HL-60 (cell line): ENCODE data around the gene PPP3CA.

Source experiments
- DNase-seq, 2 experiments: peaks; one replicate each; pipeline ENCODE4 v3.0.0-alpha.2; 2010 to 2020; ENCODE audit warnings: low read depth in 1 of 2, low spot score in 1 of 2
- H3K27ac ChIP-seq: fragments of 250-450 bp; sonication (Bioruptor Pico); replicated peaks from 2 replicates; pipeline ENCODE4 v1.5.1; 2020; ENCODE audit warnings: mild to moderate bottlenecking, moderate library complexity
- H3K27me3 ChIP-seq: fragments of 250-450 bp; sonication (Bioruptor Pico); 2 replicates; pipeline ENCODE4 v1.5.1; 2021; ENCODE audit warnings: mild to moderate bottlenecking, moderate library complexity; ENCODE audit not compliant: insufficient read depth, poor library complexity, severe bottlenecking
- H3K4me3 ChIP-seq: replicated peaks from 2 replicates; pipeline ENCODE4 v1.5.1; 2011; ENCODE audit warnings: mild to moderate bottlenecking, control low read depth, low read length; ENCODE audit not compliant: insufficient read depth
- CTCF ChIP-seq: IDR thresholded peaks from one replicate; pipeline ENCODE4 v1.5.1; 2011; ENCODE audit warnings: low read length, control low read depth, inconsistent platforms; ENCODE audit not compliant: insufficient read depth
- GABPA ChIP-seq: IDR thresholded peaks from 2 replicates; pipeline ENCODE4 v1.6.1; 2012; ENCODE audit warnings: low read depth
- POLR2AphosphoS5 ChIP-seq: IDR thresholded peaks from 2 replicates; pipeline ENCODE4 v1.6.1; 2012; ENCODE audit warnings: low read depth
- SPI1 ChIP-seq: IDR thresholded peaks from 2 replicates; pipeline ENCODE4 v1.6.1; 2012; ENCODE audit warnings: low read depth, mild to moderate bottlenecking, borderline replicate concordance
- TF ChIP-seq, protein P1 (sequence below): IDR thresholded peaks from 2 replicates; pipeline ENCODE4 v1.6.1; 2012; ENCODE audit warnings: low read depth; ENCODE audit not compliant: insufficient replicate concordance

The PPP3CA gene

DNA sequence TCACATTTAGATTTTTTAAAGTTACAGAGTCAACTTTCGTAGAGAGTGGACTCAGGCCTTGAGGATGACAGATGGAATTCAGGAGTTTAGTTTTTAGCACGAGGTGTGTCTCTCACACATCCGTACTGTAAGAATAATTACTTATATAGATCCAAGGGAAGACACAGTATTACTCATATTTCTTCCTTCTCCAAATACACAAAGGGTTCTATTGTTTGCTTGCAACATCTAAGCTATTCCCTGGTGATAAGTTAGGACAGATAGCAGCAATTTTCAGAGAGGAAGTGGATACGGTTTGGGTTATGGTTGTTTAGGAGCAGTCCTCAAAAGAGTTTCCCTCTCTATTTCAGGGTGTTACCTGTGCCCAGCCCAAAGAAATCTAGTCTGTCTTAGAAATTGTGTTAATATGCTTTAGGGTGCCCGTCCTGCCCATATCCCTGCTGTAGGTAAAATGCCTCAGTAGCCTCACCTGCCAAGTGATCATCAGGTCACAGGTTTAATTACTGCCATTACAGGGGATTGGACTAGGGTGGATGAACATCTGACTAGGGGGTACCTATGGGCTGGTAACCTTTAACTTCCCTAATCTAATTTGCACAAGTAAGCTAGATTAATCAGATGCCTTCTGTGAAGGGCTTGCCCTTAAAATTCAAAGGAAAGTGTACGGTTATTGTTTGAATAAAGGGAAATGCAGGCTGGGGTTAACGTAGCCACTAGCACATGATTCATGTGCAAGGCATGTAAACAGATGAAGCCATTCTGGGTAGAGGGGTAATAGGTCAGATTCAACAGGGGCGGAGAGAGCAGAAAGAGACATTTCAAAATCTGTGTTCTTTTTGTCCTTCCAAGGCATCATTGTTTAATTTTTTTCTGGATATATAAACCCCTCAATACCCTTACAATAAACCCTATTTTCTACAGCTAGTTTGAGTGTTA lies 8.7 kb upstream of the PPP3CA start:
- Histone ChIP-seq H3K4me3 (no peak overlapping the region), H3K27ac (no peak overlapping the region), H3K27me3 (no peaks in the 10 kb centered on the region)
- DNase-seq = no peak
- peak; percentile 55; the same call in 1 of the 2 replicates for TF ChIP-seq SPI1
- TF ChIP-seq CTCF = no peak
- TF ChIP-seq, protein P1, sequence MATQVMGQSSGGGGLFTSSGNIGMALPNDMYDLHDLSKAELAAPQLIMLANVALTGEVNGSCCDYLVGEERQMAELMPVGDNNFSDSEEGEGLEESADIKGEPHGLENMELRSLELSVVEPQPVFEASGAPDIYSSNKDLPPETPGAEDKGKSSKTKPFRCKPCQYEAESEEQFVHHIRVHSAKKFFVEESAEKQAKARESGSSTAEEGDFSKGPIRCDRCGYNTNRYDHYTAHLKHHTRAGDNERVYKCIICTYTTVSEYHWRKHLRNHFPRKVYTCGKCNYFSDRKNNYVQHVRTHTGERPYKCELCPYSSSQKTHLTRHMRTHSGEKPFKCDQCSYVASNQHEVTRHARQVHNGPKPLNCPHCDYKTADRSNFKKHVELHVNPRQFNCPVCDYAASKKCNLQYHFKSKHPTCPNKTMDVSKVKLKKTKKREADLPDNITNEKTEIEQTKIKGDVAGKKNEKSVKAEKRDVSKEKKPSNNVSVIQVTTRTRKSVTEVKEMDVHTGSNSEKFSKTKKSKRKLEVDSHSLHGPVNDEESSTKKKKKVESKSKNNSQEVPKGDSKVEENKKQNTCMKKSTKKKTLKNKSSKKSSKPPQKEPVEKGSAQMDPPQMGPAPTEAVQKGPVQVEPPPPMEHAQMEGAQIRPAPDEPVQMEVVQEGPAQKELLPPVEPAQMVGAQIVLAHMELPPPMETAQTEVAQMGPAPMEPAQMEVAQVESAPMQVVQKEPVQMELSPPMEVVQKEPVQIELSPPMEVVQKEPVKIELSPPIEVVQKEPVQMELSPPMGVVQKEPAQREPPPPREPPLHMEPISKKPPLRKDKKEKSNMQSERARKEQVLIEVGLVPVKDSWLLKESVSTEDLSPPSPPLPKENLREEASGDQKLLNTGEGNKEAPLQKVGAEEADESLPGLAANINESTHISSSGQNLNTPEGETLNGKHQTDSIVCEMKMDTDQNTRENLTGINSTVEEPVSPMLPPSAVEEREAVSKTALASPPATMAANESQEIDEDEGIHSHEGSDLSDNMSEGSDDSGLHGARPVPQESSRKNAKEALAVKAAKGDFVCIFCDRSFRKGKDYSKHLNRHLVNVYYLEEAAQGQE = no peak

GRCh38 chr4:101355246-101355645 lies 7.9 kb upstream of the PPP3CA start:
- no peak overlapping the region for H3K4me3 ChIP-seq
- TF ChIP-seq CTCF = no peak
- no peak for TF ChIP-seq GABPA
- TF ChIP-seq, protein P1 = no peak
- TF ChIP-seq POLR2AphosphoS5 = no peak
- TF ChIP-seq SPI1 = no peak
- no peaks in the 10 kb centered on the region for H3K27me3 ChIP-seq
- no peak for DNase-seq
- H3K27ac ChIP-seq = no peak overlapping the region

DNA sequence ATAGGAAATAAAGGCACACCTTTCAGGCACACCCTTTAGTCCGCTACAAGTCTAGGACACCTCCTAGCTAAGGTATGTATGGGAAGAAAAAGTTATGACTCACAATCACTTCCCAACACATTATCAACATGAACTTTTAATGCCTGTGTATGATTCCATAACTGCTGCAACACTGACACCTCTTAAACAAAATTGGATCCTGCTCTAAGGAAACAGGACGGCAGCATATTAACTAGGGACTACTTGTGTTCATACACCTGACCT lies 2.4 kb upstream of the PPP3CA start:
- TF ChIP-seq, protein P1 = no peak
- TF ChIP-seq GABPA = no peak
- no peak for TF ChIP-seq CTCF
- TF ChIP-seq SPI1 = no peak
- TF ChIP-seq POLR2AphosphoS5 = no peak
- Histone ChIP-seq H3K27me3 (no peaks in the 10 kb centered on the region), H3K4me3 (no peak overlapping the region), H3K27ac (no peak overlapping the region)
- no peak for DNase-seq
